Liver (tissue), 9 donors: ENCODE measurements around the gene FRS2. TPM values are rescaled to one million over a fixed set of nuclear protein-coding genes. Genes with fewer than 3 reads are reported as not detected.

Experiments
- DNase-seq: peaks from one replicate; pipeline ENCODE4 v3.0.0-alpha.2; 2017; ENCODE audit warnings: low spot score
- H3K27ac ChIP-seq, 2 donors: one replicate each; pipeline ENCODE4 v1.7.0; 2013; ENCODE audit warnings: inconsistent platforms in 2 of 2, low read length in 2 of 2, control low read depth in 1 of 2, low read depth in 1 of 2, mild to moderate bottlenecking in 1 of 2
- H3K27me3 ChIP-seq, 4 donors: one replicate each; pipeline versions ENCODE4 v1.6.1 to v1.7.0; 2013; ENCODE audit warnings: low read length in 3 of 4, inconsistent platforms in 1 of 4, mild to moderate bottlenecking in 1 of 4, moderate library complexity in 1 of 4; ENCODE audit not compliant: control insufficient read depth in 4 of 4, insufficient read depth in 4 of 4
- H3K36me3 ChIP-seq, 4 donors: one replicate each; pipeline versions ENCODE4 v1.6.1 to v1.7.0; 2013; ENCODE audit warnings: low read length in 3 of 4, mild to moderate bottlenecking in 3 of 4, low read depth in 1 of 4, moderate library complexity in 1 of 4; ENCODE audit not compliant: control insufficient read depth in 4 of 4, insufficient read depth in 3 of 4
- H3K4me1 ChIP-seq, 4 donors: one replicate each; pipeline versions ENCODE4 v1.6.1 to v1.7.0; 2013; ENCODE audit warnings: low read length in 3 of 4, mild to moderate bottlenecking in 3 of 4, moderate library complexity in 1 of 4; ENCODE audit not compliant: control insufficient read depth in 4 of 4, insufficient read depth in 4 of 4
- H3K4me3 ChIP-seq, 3 donors: one replicate each; pipeline versions ENCODE4 v1.6.1 to v1.7.0; 2013; ENCODE audit warnings: low read length in 3 of 3, control low read depth in 1 of 3, low read depth in 1 of 3, mild to moderate bottlenecking in 1 of 3
- H3K9ac ChIP-seq, 2 donors: one replicate each; pipeline ENCODE4 v1.7.0; 2013; ENCODE audit warnings: low read length in 2 of 2, mild to moderate bottlenecking in 2 of 2, moderate library complexity in 2 of 2, control low read depth in 1 of 2, low read depth in 1 of 2
- H3K9me3 ChIP-seq, 4 donors: one replicate each; pipeline versions ENCODE4 v1.6.1 to v1.7.0; 2013; ENCODE audit warnings: low read length in 3 of 4; ENCODE audit not compliant: control insufficient read depth in 4 of 4
- EGR1 ChIP-seq, 2 donors: IDR thresholded peaks; 2 replicates each; pipeline ENCODE4 v1.6.1; 2016 to 2018; ENCODE audit warnings: antibody characterized with exemption in 2 of 2, low read depth in 2 of 2
- FOXA2 ChIP-seq: IDR thresholded peaks from 2 replicates; pipeline ENCODE4 v1.6.1; 2016; ENCODE audit warnings: antibody characterized with exemption
- GABPA ChIP-seq, 2 donors: IDR thresholded peaks in 1 of 2; conservative IDR thresholded peaks in 1 of 2; 2 replicates each; pipeline ENCODE4 v1.6.1; 2016; ENCODE audit warnings: antibody characterized with exemption in 2 of 2, mild to moderate bottlenecking in 1 of 2, moderate library complexity in 1 of 2
- HNF4A ChIP-seq, 2 donors: conservative IDR thresholded peaks; 2 replicates each; pipeline ENCODE4 v1.6.1; 2016; ENCODE audit warnings: antibody characterized with exemption in 2 of 2, mild to moderate bottlenecking in 2 of 2
- HNF4G ChIP-seq: IDR thresholded peaks from 2 replicates; pipeline ENCODE4 v1.6.1; 2016; ENCODE audit warnings: antibody characterized with exemption
- NR2F2 ChIP-seq: IDR thresholded peaks from 2 replicates; pipeline ENCODE4 v1.6.1; 2016; ENCODE audit warnings: antibody characterized with exemption
- RAD21 ChIP-seq, 2 donors: IDR thresholded peaks; 2 replicates each; pipeline ENCODE4 v1.6.1; 2016; ENCODE audit warnings: antibody characterized with exemption in 2 of 2, mild to moderate bottlenecking in 2 of 2
- RXRA ChIP-seq, 2 donors: IDR thresholded peaks; 2 replicates each; pipeline ENCODE4 v1.6.1; 2017 to 2018; ENCODE audit warnings: antibody characterized with exemption in 2 of 2, mild to moderate bottlenecking in 1 of 2
- SP1 ChIP-seq: IDR thresholded peaks from 2 replicates; pipeline ENCODE4 v1.6.1; 2018; ENCODE audit warnings: antibody characterized with exemption, mild to moderate bottlenecking
- YY1 ChIP-seq: IDR thresholded peaks from 2 replicates; pipeline ENCODE4 v1.6.1; 2016; ENCODE audit warnings: antibody characterized with exemption, mild to moderate bottlenecking
- WGBS: extraction: QIAGEN DNeasy Blood & Tissue Kit; methylation state at CpG from one replicate; pipeline ENCODE4 v1.1.7; 2013; 5-methylcytosine and 5-hydroxymethylcytosine counted together
- polyA plus RNA-seq, 2 donors: library from polyadenylated mRNA; stranded (reverse) in 1 of 2; unstranded in 1 of 2; fragments of 200-250 nt in 1 of 2; fragments of >200 nt in 1 of 2; fragmentation: Nextera tagmentation in 1 of 2; extraction: Ambion mirVana in 1 of 2; gene quantifications; one replicate each; pipeline versions ENCODE4 v1.2.1 to v1.2.3, GENCODE V29; 2013 to 2015
- total RNA-seq, 2 donors: library from RNA; depleted of rRNA; stranded (reverse); fragments of >200 nt; gene quantifications; one replicate each; pipeline ENCODE4 v1.2.3, GENCODE V29; 2014
- TF ChIP-seq, protein P1 (sequence below): IDR thresholded peaks from 2 replicates; pipeline ENCODE4 v1.6.1; 2016; ENCODE audit warnings: antibody characterized with exemption, mild to moderate bottlenecking
- TF ChIP-seq, protein P2 (sequence below): fragments of 150-350 bp; IDR thresholded peaks from 2 replicates; pipeline ENCODE4 v1.5.1; 2017; ENCODE audit warnings: improper control_type of control experiment, low read depth, low read length; ENCODE audit not compliant: missing input control
- TF ChIP-seq, protein P3 (sequence below): IDR thresholded peaks from 2 replicates; pipeline ENCODE4 v1.6.1; 2016; ENCODE audit warnings: antibody characterized with exemption
- TF ChIP-seq, protein P4 (sequence below): IDR thresholded peaks from 2 replicates; pipeline ENCODE4 v1.6.1; 2016; ENCODE audit warnings: antibody characterized with exemption
- donor health status: healthy.
- donor health status: healthy.
- donor health status: healthy.
- donor health status: healthy.
- donor health status: healthy.

FRS2 gene
- total and polyA plus RNA-seq, 4 donors, result 7.0 to 24.0 (median 21.9) TPM

DNA sequence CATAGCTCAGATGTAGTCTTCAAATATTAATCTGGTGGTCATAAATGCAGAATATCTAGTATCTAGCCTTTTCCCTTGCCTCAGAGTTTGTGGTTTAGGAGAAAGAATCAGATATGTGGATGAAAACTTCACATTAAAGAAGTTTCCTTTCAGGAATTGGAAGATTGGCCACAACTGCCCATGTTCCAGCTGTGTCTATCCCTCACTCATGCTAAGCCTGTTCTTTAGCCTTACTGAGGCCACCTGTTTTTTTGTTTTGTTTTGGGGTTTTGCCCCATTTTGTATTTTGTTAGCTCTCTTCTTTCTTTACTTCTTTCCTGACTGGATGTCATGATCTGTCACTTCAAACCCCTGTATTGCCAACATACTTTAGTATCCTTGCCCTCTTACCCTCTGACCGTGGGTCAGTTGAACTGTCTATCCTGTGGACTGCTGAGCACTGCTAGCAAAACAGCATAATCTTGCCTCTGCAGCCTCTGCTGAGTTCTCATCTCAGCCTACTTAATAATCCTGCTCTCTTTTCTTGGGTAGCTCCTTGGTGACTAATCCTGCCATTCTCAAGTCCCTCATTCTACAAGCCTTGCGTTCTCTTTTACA, 93.1 kb downstream of the FRS2 start:
- H3K27me3 ChIP-seq, result no peaks in the 10 kb centered on the region
- H3K9me3 ChIP-seq, result no peaks in the 10 kb centered on the region
- H3K4me3 ChIP-seq, result no peak overlapping the region
- peaks cover 0 to 6% (median 2%) of the 10 kb centered on the region in 4 donors for H3K36me3 ChIP-seq
- no peak overlapping the region for H3K9ac ChIP-seq
- peaks cover 0 to 10% (median 7%) of the 10 kb centered on the region in 4 donors for H3K4me1 ChIP-seq
- H3K27ac ChIP-seq, result no peak overlapping the region
- DNase-seq, result no peak
- WGBS, result 68% methylated on average over 2 of the region's 2 CpGs
- no peak for TF ChIP-seq HNF4G
- peak in 1 of 2 donors; percentile 45 for TF ChIP-seq RXRA (IDR thresholded peaks at IDR 0.05)
- peak; percentile 54 to 77 for TF ChIP-seq HNF4A (conservative IDR thresholded peaks at IDR 0.05)
- TF ChIP-seq FOXA2, result no peak
- TF ChIP-seq, protein P1, sequence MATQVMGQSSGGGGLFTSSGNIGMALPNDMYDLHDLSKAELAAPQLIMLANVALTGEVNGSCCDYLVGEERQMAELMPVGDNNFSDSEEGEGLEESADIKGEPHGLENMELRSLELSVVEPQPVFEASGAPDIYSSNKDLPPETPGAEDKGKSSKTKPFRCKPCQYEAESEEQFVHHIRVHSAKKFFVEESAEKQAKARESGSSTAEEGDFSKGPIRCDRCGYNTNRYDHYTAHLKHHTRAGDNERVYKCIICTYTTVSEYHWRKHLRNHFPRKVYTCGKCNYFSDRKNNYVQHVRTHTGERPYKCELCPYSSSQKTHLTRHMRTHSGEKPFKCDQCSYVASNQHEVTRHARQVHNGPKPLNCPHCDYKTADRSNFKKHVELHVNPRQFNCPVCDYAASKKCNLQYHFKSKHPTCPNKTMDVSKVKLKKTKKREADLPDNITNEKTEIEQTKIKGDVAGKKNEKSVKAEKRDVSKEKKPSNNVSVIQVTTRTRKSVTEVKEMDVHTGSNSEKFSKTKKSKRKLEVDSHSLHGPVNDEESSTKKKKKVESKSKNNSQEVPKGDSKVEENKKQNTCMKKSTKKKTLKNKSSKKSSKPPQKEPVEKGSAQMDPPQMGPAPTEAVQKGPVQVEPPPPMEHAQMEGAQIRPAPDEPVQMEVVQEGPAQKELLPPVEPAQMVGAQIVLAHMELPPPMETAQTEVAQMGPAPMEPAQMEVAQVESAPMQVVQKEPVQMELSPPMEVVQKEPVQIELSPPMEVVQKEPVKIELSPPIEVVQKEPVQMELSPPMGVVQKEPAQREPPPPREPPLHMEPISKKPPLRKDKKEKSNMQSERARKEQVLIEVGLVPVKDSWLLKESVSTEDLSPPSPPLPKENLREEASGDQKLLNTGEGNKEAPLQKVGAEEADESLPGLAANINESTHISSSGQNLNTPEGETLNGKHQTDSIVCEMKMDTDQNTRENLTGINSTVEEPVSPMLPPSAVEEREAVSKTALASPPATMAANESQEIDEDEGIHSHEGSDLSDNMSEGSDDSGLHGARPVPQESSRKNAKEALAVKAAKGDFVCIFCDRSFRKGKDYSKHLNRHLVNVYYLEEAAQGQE, result no peak
- TF ChIP-seq, protein P2, sequence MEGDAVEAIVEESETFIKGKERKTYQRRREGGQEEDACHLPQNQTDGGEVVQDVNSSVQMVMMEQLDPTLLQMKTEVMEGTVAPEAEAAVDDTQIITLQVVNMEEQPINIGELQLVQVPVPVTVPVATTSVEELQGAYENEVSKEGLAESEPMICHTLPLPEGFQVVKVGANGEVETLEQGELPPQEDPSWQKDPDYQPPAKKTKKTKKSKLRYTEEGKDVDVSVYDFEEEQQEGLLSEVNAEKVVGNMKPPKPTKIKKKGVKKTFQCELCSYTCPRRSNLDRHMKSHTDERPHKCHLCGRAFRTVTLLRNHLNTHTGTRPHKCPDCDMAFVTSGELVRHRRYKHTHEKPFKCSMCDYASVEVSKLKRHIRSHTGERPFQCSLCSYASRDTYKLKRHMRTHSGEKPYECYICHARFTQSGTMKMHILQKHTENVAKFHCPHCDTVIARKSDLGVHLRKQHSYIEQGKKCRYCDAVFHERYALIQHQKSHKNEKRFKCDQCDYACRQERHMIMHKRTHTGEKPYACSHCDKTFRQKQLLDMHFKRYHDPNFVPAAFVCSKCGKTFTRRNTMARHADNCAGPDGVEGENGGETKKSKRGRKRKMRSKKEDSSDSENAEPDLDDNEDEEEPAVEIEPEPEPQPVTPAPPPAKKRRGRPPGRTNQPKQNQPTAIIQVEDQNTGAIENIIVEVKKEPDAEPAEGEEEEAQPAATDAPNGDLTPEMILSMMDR, result no peak

DNA sequence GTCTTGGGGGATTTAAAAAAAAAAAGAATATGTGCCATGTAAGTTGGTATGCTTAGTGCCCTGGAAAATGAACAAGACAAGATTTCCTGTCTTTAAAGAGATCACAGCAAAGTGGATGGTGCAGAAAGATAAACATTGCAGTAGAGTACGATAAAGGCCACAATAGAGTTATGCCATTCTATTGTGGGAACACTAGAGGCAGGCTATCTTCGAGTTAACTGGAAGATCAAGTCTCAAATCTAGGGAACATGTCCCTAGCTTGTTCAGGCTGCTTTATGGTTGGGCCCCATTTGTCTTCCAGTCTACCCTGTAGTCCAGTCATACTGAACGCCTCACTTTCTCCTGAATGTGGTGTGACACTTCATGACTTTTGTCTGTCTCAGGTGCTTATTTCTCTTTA, 96.4 kb downstream of the FRS2 start:
- 91% methylated on average over 3 of the region's 3 CpGs for WGBS
- no peak overlapping the region for H3K27ac ChIP-seq
- H3K4me3 ChIP-seq, result no peak overlapping the region
- H3K9me3 ChIP-seq, result no peaks in the 10 kb centered on the region
- DNase-seq, result no peak
- no peaks in the 10 kb centered on the region for H3K27me3 ChIP-seq
- TF ChIP-seq HNF4A (conservative IDR thresholded peaks at IDR 0.05) (no peak), NR2F2 (no peak), FOXA2 (no peak)
- no peak overlapping the region for H3K9ac ChIP-seq
- H3K36me3 ChIP-seq, result peaks cover 1 to 15% (median 5%) of the 10 kb centered on the region in 4 donors
- peaks cover 0 to 10% (median 7%) of the 10 kb centered on the region in 4 donors for H3K4me1 ChIP-seq

DNA sequence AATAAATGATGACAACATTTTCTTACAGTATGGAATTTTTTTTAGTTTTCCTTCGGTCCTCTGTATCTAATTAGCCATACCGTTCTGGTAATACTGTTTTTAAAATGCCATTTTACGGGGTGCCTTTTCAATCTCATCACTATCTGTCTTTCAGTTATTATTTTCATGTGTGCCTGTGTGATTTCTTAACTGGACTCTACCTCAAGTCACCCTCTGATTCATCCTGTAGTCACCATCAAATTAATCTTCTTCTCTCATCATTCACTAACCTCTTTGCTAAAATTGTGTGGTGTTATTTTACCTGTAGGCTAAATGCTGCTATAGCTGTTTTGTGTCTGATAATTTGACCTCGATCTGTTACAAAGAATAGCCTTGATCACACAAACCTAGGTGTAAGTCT, 99.0 kb downstream of the FRS2 start:
- Histone ChIP-seq H3K4me1 (peaks cover 0 to 3% (median 0%) of the 10 kb centered on the region in 4 donors), H3K27ac (no peak overlapping the region), H3K9ac (no peak overlapping the region), H3K27me3 (no peaks in the 10 kb centered on the region), H3K4me3 (no peak overlapping the region), H3K9me3 (no peaks in the 10 kb centered on the region), H3K36me3 (peaks cover 3 to 24% (median 18%) of the 10 kb centered on the region in 4 donors)
- WGBS, result 70% methylated on average over 4 of the region's 4 CpGs
- TF ChIP-seq NR2F2, result no peak
- TF ChIP-seq, protein P1, result no peak
- no peak for TF ChIP-seq RXRA (IDR thresholded peaks at IDR 0.05)
- no peak for TF ChIP-seq SP1
- no peak for TF ChIP-seq HNF4A (conservative IDR thresholded peaks at IDR 0.05)
- TF ChIP-seq HNF4G, result no peak
- TF ChIP-seq, protein P3, sequence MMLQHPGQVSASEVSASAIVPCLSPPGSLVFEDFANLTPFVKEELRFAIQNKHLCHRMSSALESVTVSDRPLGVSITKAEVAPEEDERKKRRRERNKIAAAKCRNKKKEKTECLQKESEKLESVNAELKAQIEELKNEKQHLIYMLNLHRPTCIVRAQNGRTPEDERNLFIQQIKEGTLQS, result no peak
- TF ChIP-seq RAD21 (IDR thresholded peaks at IDR 0.05), result no peak
- TF ChIP-seq EGR1 (IDR thresholded peaks at IDR 0.05; ENCODE audit: low read depth in 2 of 2), result no peak
- TF ChIP-seq, protein P4, sequence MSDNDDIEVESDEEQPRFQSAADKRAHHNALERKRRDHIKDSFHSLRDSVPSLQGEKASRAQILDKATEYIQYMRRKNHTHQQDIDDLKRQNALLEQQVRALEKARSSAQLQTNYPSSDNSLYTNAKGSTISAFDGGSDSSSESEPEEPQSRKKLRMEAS, result no peak
- TF ChIP-seq GABPA (IDR thresholded peaks at IDR 0.05 in 1 of 2, conservative IDR thresholded peaks at IDR 0.05 in 1 of 2), result no peak
- TF ChIP-seq YY1, result no peak
- no peak for DNase-seq
